ENCODE data around the gene MACF1. TPM values are rescaled to one million over a fixed set of nuclear protein-coding genes. Genes with fewer than 3 reads are reported as not detected.

The MACF1 gene
- total RNA-seq, 1 donor from 2014 or later: 694 TPM

DNA sequence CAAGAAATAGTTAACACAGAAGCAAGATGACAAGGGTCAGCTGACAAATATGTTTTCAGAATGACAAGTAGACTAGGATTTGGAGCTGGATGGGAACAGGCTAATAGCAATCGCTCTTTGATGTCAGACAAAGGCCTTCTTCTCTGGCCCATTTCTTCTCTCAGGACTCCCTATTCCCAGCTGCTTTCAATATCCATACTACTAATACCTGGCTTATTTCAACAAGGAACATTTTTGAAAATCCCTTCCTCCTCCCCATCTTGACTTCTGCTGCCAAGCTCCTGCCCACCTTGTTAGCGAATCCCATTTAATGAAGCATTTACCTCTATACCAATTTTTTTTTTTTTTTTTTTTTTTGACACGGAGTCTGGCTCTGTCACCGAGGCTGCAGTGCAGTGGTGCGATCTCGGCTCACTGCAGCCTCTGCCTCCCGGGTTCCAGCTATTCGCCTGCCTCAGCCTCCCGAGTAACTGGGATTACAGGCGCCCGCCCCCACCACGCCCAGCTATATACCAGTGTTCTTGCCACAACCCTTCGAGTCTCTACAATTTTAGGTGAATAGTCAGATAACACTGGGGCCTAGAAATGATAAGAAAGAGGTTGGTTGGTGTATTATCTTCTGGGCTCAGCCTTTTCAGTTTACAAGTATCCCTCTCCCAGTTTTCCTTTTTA, 68.4 kb downstream of the MACF1 start:
- H3K4me1 ChIP-seq (ENCODE audit: insufficient read depth, low read length): peaks cover 17% of the 10 kb centered on the region
- no peak overlapping the region for H3K4me3 ChIP-seq (ENCODE audit: insufficient read depth, low read depth, low read length)
- no peak overlapping the region for H3K4me3 Mint-ChIP-seq (ENCODE audit: unreplicated experiment)
- peak overlapping the region; percentile 67 for H3K27ac Mint-ChIP-seq (ENCODE audit: unreplicated experiment)
- no peaks in the 10 kb centered on the region for H3K27me3 Mint-ChIP-seq (ENCODE audit: low read depth, unreplicated experiment)
- H3K36me3 Mint-ChIP-seq (ENCODE audit: low read depth, unreplicated experiment): peaks cover 8% of the 10 kb centered on the region
- no peak for TF ChIP-seq EZH2 (IDR thresholded peaks at IDR 0.05; ENCODE audit: insufficient read depth, low read length)
- TF ChIP-seq, protein P1, sequence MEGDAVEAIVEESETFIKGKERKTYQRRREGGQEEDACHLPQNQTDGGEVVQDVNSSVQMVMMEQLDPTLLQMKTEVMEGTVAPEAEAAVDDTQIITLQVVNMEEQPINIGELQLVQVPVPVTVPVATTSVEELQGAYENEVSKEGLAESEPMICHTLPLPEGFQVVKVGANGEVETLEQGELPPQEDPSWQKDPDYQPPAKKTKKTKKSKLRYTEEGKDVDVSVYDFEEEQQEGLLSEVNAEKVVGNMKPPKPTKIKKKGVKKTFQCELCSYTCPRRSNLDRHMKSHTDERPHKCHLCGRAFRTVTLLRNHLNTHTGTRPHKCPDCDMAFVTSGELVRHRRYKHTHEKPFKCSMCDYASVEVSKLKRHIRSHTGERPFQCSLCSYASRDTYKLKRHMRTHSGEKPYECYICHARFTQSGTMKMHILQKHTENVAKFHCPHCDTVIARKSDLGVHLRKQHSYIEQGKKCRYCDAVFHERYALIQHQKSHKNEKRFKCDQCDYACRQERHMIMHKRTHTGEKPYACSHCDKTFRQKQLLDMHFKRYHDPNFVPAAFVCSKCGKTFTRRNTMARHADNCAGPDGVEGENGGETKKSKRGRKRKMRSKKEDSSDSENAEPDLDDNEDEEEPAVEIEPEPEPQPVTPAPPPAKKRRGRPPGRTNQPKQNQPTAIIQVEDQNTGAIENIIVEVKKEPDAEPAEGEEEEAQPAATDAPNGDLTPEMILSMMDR (IDR thresholded peaks at IDR 0.05; ENCODE audit: insufficient read depth, low read depth, low read length): no peak
- DNase-seq (ENCODE audit: low read depth) (no peak), FAIRE-seq (no peak)
- H3K27me3 ChIP-seq (ENCODE audit: insufficient read depth, low read length): no peaks in the 10 kb centered on the region
- H3K4me2 ChIP-seq (ENCODE audit: low read length): no peak overlapping the region
- no peaks in the 10 kb centered on the region for H3K9me3 ChIP-seq (ENCODE audit: insufficient read depth, low read depth, low read length)
- H3K36me3 ChIP-seq (ENCODE audit: insufficient read depth, low read length): peaks cover 5% of the 10 kb centered on the region
- no peak overlapping the region for H2AFZ ChIP-seq (ENCODE audit: low read depth, low read length)
- peaks cover 90% of the 10 kb centered on the region for H4K20me1 ChIP-seq (ENCODE audit: insufficient read depth, low read length)
- no peaks in the 10 kb centered on the region for H3K9me3 Mint-ChIP-seq (ENCODE audit: unreplicated experiment)
- H3K9ac ChIP-seq (ENCODE audit: low read length): no peak overlapping the region
- H3K27ac ChIP-seq (ENCODE audit: low read depth, low read length): no peak overlapping the region
- peaks cover 94% of the 10 kb centered on the region for H3K79me2 ChIP-seq (ENCODE audit: insufficient read depth, low read length)
- H3K4me1 Mint-ChIP-seq (ENCODE audit: low read depth, unreplicated experiment): peaks cover 71% of the 10 kb centered on the region

DNA sequence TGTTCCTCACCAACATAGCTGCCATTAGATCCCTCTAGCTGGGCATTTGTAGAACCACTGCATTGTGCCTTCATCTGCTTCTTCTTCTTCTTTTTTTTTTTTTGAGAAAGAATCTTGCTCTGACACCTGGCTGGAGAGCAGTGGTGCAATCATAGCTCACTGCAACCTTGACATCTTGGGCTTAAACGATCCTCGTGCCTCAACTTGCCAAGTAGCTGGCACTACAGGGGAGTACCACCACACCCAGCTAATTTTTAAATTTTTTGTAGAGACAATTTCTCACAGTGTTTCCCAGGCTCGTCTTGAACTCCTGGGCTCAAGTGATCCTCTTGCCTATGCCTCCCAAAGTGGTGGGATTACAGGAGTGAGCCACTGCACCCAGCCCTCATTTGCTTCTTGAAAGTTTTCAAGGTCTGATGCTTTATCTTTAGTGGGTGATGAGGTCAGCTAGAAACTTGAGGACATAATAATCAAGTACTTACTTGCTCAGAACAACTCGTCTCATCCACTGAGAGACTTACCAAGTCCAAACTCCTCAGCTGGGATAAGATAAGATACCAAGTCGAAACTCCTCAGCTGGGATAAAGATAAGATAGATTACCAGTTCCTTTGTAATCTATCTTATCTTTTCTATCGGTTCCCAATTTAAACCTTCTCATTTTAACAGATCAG, 71.5 kb downstream of the MACF1 start:
- peaks cover 55% of the 10 kb centered on the region for H3K4me1 Mint-ChIP-seq (ENCODE audit: low read depth, unreplicated experiment)
- no peak overlapping the region for H3K9ac ChIP-seq (ENCODE audit: low read length)
- H4K20me1 ChIP-seq (ENCODE audit: insufficient read depth, low read length): peaks cover 80% of the 10 kb centered on the region
- DNase-seq (ENCODE audit: low read depth): no peak
- TF ChIP-seq EZH2 (IDR thresholded peaks at IDR 0.05; ENCODE audit: insufficient read depth, low read length): no peak
- TF ChIP-seq, protein P1 (IDR thresholded peaks at IDR 0.05; ENCODE audit: insufficient read depth, low read depth, low read length): no peak
- no peak overlapping the region for H3K4me3 ChIP-seq (ENCODE audit: insufficient read depth, low read depth, low read length)
- no peaks in the 10 kb centered on the region for H3K4me1 ChIP-seq (ENCODE audit: insufficient read depth, low read length)
- peaks cover 8% of the 10 kb centered on the region for H3K36me3 Mint-ChIP-seq (ENCODE audit: low read depth, unreplicated experiment)
- H3K27me3 ChIP-seq (ENCODE audit: insufficient read depth, low read length): no peaks in the 10 kb centered on the region
- no peaks in the 10 kb centered on the region for H3K9me3 Mint-ChIP-seq (ENCODE audit: unreplicated experiment)
- H3K27ac ChIP-seq (ENCODE audit: low read depth, low read length): no peak overlapping the region
- H3K4me3 Mint-ChIP-seq (ENCODE audit: unreplicated experiment): peak overlapping the region; percentile 34
- no peak overlapping the region for H3K27ac Mint-ChIP-seq (ENCODE audit: unreplicated experiment)
- H3K4me2 ChIP-seq (ENCODE audit: low read length): no peak overlapping the region
- FAIRE-seq: no peak
- no peaks in the 10 kb centered on the region for H3K9me3 ChIP-seq (ENCODE audit: insufficient read depth, low read depth, low read length)
- no peak overlapping the region for H2AFZ ChIP-seq (ENCODE audit: low read depth, low read length)
- H3K27me3 Mint-ChIP-seq (ENCODE audit: low read depth, unreplicated experiment): no peaks in the 10 kb centered on the region
- H3K36me3 ChIP-seq (ENCODE audit: insufficient read depth, low read length): no peaks in the 10 kb centered on the region
- H3K79me2 ChIP-seq (ENCODE audit: insufficient read depth, low read length): peaks cover 94% of the 10 kb centered on the region

DNA sequence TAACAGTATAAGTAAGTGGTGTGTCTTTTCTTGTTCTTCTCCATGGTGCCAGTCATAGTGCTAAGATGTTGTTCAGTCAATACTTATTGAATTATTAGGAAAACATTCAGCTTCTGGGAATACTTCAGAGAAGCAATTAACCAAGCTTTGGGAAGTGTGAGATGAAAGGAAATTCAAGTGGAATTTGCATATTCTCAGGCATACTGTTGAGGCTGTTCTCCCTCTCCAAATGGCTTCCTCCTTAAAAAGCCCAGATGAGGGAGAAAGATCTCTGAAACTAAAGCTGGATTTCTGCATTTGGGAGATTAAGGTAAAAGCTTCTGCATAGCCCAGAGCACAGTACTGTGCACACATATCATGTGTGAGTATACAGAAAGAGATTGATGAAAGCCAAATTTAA, 73.4 kb downstream of the MACF1 start:
- no peak for FAIRE-seq
- H3K9ac ChIP-seq (ENCODE audit: low read length): no peak overlapping the region
- peaks cover 77% of the 10 kb centered on the region for H4K20me1 ChIP-seq (ENCODE audit: insufficient read depth, low read length)
- no peak for TF ChIP-seq EZH2 (IDR thresholded peaks at IDR 0.05; ENCODE audit: insufficient read depth, low read length)
- TF ChIP-seq, protein P1 (IDR thresholded peaks at IDR 0.05; ENCODE audit: insufficient read depth, low read depth, low read length): no peak
- H3K36me3 Mint-ChIP-seq (ENCODE audit: low read depth, unreplicated experiment): peaks cover 8% of the 10 kb centered on the region
- H3K27ac Mint-ChIP-seq (ENCODE audit: unreplicated experiment): no peak overlapping the region
- no peak overlapping the region for H3K4me3 Mint-ChIP-seq (ENCODE audit: unreplicated experiment)
- no peaks in the 10 kb centered on the region for H3K4me1 ChIP-seq (ENCODE audit: insufficient read depth, low read length)
- no peak for DNase-seq (ENCODE audit: low read depth)
- no peak overlapping the region for H3K4me3 ChIP-seq (ENCODE audit: insufficient read depth, low read depth, low read length)
- H3K4me1 Mint-ChIP-seq (ENCODE audit: low read depth, unreplicated experiment): peaks cover 52% of the 10 kb centered on the region
- H2AFZ ChIP-seq (ENCODE audit: low read depth, low read length): no peak overlapping the region
- H3K27ac ChIP-seq (ENCODE audit: low read depth, low read length): no peak overlapping the region
- H3K9me3 ChIP-seq (ENCODE audit: insufficient read depth, low read depth, low read length): no peaks in the 10 kb centered on the region
- H3K79me2 ChIP-seq (ENCODE audit: insufficient read depth, low read length): peaks cover 93% of the 10 kb centered on the region
- H3K27me3 ChIP-seq (ENCODE audit: insufficient read depth, low read length): no peaks in the 10 kb centered on the region
- no peaks in the 10 kb centered on the region for H3K9me3 Mint-ChIP-seq (ENCODE audit: unreplicated experiment)
- no peaks in the 10 kb centered on the region for H3K27me3 Mint-ChIP-seq (ENCODE audit: low read depth, unreplicated experiment)
- no peak overlapping the region for H3K4me2 ChIP-seq (ENCODE audit: low read length)
- peaks cover 7% of the 10 kb centered on the region for H3K36me3 ChIP-seq (ENCODE audit: insufficient read depth, low read length)
